NCI-H524 treated with DMSO at 0.1 percent for 48 hours (cell line): ENCODE data around the gene PRR16.

Experiments
- DNase-seq: peaks from one replicate; lab custom pipeline; 2025; lab: John Stamatoyannopoulos, UW

Gene PRR16

GRCh38 chr5:120516805-120517204 is 52.7 kb downstream of the PRR16 start:
- DNase-seq, result no peak

- no peak for DNase-seq
These were observed 53.6 kb downstream of the PRR16 start for GRCh38 chr5:120517607-120518252.

GRCh38 chr5:120518581-120518980 is 54.5 kb downstream of the PRR16 start:
- no peak for DNase-seq

- peak; percentile 30 for DNase-seq
These were observed 63.2 kb downstream of the PRR16 start for GRCh38 chr5:120527251-120527650.

GRCh38 chr5:120528609-120529008 is 64.5 kb downstream of the PRR16 start:
- DNase-seq, result no peak

DNA sequence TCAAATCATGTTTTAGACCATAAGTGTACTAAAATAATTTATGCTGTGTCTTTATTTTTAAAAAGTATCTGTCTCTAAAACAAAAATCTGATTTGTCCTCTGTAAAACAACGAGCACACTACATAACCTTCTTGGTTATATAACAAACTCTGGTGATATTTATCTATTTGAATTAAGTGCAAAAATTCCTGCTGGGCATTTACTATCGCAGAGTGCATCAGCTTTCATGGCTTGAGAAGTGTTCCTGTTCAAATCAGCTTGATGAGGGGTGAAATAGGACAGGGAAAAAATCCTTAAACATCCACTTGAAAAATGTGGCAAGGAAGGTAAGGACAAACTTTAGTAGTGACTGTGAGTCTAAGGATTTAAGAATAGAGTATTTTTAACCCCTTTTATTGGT is 65.3 kb downstream of the PRR16 start:
- DNase-seq, result no peak

GRCh38 chr5:120531215-120531614 is 67.1 kb downstream of the PRR16 start:
- no peak for DNase-seq

- no peak for DNase-seq
These were observed 68.7 kb downstream of the PRR16 start for GRCh38 chr5:120532835-120533234.

GRCh38 chr5:120533581-120533980 is 69.5 kb downstream of the PRR16 start:
- DNase-seq, result no peak

DNA sequence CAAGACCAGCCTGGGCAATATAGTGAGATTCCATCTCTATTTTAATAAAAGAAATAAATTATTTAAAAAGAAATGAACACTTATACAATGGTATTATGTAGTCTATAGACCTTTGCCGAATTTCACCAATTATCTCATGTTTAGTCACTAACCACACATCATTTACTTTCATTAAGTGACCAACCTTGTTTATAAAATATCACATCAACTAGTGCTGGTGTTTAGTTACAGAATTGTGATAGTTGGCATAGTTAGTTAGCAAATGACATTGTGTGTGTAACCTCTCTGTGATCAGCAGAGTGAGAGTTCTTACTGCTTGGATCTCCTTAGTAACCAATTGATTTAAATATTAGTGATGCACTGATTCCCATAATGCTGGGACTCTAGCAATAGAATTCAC is 71.8 kb downstream of the PRR16 start:
- DNase-seq, result no peak

DNA sequence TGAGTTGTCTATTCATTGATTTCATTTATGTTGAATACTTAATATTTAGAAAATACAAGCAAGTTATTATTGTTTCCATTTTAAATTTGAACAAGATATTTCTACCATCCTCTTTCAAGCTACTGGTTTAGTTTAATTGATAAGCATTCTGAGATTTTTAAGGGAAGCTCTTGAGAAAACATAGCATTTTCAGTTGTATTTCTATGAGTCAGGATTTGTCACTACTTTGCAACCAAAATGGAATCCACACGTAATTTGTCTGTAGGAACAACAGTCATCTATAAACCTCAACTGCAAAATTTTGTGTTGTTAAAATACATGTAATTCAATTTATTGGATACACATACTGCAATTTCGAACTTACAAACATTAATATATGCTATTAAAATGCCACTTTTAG is 74.0 kb downstream of the PRR16 start:
- no peak for DNase-seq

DNA sequence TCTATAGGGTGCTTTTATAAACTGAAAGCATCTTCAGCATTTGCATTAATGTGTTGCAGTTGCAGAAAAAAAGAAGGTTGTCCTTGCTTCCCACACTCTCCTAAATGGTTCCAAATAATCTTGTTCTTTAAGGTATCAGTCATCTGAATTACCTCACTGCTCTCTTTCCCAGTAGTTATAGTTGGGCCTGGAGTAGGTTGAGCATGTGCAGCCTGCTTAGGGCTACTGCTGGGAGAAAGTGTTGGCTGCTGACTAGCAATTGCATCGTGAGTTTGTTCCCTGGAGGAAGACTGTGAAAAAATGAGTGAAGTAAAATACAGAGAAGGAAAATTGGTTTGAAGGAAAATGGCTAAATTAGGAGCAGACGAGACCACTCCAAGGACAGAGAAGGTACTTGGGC is 74.5 kb downstream of the PRR16 start:
- no peak for DNase-seq

DNA sequence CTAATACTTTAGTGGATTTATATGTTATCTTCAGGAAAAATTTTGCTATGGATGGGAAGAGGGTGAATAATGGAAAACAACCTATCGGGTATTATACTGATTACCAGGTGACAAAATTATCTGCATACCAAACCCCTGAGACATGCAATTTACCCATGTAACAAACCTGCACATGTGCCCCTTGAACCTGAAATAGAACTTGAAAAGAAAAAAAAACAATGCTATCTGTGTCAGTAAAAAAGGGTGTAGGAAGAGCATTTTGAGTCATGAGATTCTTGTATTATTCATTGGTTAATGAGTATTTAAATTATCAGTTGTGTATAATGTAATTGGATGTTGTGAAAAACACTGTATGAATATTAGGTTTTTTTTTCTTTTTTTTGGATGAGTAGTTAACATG is 75.4 kb downstream of the PRR16 start:
- DNase-seq, result no peak

GRCh38 chr5:120540097-120540496 is 76.0 kb downstream of the PRR16 start:
- DNase-seq, result no peak

DNA sequence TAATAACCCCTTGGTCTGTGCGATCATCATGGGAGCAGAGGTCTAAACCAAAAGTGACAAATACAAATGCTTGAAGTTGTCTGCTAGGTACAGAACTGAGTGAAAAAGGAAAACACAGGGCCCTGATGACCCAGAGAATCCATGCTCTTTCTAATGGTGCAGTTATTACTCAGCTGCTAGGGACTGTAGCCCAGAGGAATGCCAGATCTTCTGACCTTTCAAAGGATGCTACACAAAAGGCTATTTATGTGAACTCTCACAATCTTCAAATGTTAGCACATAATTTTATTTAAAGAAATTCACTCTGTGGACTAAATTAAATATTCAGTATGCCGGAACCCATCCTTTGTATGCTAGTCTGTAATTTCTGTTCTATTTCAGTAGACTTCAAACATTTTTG is 79.9 kb downstream of the PRR16 start:
- no peak for DNase-seq

DNA sequence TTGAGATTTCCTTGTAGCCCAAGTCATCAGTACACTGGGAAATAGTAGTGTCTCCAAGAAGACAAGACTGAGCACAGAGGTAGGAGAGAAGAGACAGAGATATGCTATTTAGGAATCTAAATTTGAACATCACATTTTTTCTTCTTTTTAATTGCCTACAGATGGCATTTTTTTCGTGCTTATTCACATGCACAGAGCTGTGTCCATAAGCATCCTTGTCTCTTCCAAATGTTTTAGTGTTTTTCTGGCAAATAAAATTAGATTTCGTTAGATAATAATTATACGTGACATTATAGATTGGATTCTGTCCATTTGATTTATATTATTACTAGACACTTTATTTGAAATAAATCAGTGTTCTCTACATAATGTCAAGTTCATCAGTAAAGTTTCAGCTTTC is 80.9 kb downstream of the PRR16 start:
- DNase-seq, result no peak

DNA sequence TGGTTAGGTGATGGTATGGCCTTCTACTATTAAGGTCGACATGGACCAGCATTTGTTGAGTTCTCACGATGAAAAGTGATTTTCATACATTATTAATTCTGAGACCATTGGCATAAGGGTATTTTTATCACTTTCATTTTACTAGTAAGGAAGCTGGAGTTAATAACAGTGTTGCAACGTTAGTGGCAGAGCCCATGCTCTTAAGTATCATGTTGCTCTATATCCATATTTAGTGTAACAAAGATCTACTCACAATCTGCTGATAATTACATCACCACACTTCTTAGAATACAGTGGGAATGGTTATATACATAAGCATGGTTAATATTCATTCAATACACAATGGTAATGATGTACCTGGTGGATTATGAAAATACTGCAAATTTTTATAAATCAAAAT is 81.9 kb downstream of the PRR16 start:
- no peak for DNase-seq

- no peak for DNase-seq
These were observed 82.8 kb downstream of the PRR16 start for GRCh38 chr5:120546922-120547321.

GRCh38 chr5:120550358-120550757 is 86.3 kb downstream of the PRR16 start:
- DNase-seq, result no peak

GRCh38 chr5:120552638-120553037 is 88.5 kb downstream of the PRR16 start:
- no peak for DNase-seq

DNA sequence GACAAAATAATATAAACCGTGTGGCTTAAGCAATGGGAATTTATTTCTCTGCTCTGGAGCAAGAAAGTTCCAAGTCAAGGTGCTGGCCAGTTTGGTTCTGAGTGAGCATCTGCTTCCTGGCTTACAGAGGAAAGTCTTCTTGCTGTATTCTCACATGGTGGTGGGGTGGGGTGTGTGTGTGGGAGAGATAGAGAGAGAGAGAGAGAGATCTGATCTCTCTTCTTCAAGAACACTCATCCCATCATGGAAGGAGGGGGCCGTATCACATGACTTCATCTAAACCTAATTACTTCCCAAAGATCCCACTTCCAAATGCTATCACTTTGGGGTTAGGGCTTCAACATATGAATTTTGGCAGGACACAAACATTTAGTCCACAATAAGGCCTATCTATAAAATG is 91.2 kb downstream of the PRR16 start:
- DNase-seq, result no peak

DNA sequence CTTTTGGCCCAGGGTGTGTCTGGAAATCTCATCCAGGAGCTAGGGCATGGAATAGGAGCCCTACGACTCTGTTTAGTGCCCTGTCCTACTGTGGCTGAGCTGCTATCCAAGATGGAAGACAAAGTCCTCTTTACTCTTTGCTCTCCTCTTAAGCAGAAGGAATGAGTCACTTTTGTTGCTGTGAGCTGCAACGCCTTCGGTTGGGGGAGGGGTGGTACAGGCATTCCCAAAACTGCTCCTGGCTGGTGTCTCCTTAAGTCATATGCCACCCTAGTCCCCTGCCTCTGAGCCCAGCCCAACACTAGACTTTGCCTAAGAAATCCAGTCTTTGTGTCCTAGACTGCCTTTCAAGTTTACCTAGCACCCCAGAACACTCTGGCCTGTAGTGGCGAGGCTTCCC is 99.9 kb downstream of the PRR16 start:
- no peak for DNase-seq

GRCh38 chr5:120567066-120567465 is 103.0 kb downstream of the PRR16 start:
- no peak for DNase-seq

GRCh38 chr5:120567921-120568320 is 103.8 kb downstream of the PRR16 start:
- no peak for DNase-seq

GRCh38 chr5:120568711-120569110 is 104.6 kb downstream of the PRR16 start:
- no peak for DNase-seq
